Fibroblast of lung (primary cell): ENCODE results near the gene HECTD2.

Experiments used
- EZH2 ChIP-seq: IDR thresholded peaks from 2 replicates; pipeline ENCODE4 v1.5.1; 2012; ENCODE audit warnings: low read length, control low read depth, mild to moderate bottlenecking; ENCODE audit errors: missing control alignments
- TF ChIP-seq, protein P1 (sequence below), 2 donors: IDR thresholded peaks in 1 of 2; conservative IDR thresholded peaks in 1 of 2; 1 replicate in 1 of 2; 2 replicates in 1 of 2; pipeline ENCODE4 v1.5.1; 2011 to 2012; ENCODE audit warnings: low read length in 2 of 2, control low read depth in 1 of 2, inconsistent platforms in 1 of 2, low read depth in 1 of 2, mild to moderate bottlenecking in 1 of 2

DNA sequence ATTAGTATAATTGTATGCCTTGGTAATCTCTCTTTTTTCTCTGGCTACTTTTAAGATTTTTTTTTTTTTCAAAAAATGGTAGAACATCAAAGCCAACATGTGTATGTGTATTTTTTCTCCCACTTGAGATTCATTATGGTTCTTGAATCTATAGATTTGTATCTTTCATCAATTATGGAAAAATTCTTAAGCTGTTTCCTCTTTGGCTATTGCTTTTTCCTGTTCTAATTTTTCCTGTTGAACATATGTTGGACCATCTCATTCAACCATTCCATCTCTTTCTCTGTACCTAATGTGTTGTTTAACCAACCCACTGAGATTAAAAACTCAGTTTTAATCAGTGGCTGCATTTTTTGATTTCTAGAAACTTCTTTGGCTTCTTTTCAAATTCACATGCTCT, 107.2 kb downstream of the HECTD2 start:
- TF ChIP-seq, protein P1, sequence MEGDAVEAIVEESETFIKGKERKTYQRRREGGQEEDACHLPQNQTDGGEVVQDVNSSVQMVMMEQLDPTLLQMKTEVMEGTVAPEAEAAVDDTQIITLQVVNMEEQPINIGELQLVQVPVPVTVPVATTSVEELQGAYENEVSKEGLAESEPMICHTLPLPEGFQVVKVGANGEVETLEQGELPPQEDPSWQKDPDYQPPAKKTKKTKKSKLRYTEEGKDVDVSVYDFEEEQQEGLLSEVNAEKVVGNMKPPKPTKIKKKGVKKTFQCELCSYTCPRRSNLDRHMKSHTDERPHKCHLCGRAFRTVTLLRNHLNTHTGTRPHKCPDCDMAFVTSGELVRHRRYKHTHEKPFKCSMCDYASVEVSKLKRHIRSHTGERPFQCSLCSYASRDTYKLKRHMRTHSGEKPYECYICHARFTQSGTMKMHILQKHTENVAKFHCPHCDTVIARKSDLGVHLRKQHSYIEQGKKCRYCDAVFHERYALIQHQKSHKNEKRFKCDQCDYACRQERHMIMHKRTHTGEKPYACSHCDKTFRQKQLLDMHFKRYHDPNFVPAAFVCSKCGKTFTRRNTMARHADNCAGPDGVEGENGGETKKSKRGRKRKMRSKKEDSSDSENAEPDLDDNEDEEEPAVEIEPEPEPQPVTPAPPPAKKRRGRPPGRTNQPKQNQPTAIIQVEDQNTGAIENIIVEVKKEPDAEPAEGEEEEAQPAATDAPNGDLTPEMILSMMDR (conservative IDR thresholded peaks at IDR 0.05 in 1 of 2, IDR thresholded peaks at IDR 0.05 in 1 of 2; ENCODE audit: low read depth in 1 of 2, low read length in 2 of 2): no peak
- TF ChIP-seq EZH2: no peak
